GM23338 (cell line): ENCODE results near the gene HRC. TPM values are rescaled to one million over a fixed set of nuclear protein-coding genes. Genes with fewer than 3 reads are reported as not detected.

Experiments
- ATAC-seq: fragments of 200-7000 bp; cut with Tn5 transposase; 3 replicates; pipeline ENCODE4 v1.9.1; 2020
- DNase-seq: peaks from one replicate; pipeline ENCODE4 v3.0.0-alpha.2; 2015; ENCODE audit warnings: low spot score
- H2AFZ ChIP-seq: fragments of 200-600 bp; sonication (generic); 2 replicates; pipeline ENCODE4 v1.8.0; 2016; ENCODE audit warnings: antibody characterized with exemption, mild to moderate bottlenecking, moderate library complexity
- H3F3A ChIP-seq: fragments of 200-600 bp; sonication (generic); replicated peaks from 2 replicates; pipeline ENCODE4 v1.8.0; 2017; ENCODE audit warnings: antibody characterized with exemption, mixed run types, low read depth
- H3K27ac ChIP-seq: fragments of 200-600 bp; sonication (generic); 2 replicates; pipeline ENCODE4 v1.6.1; 2016; ENCODE audit warnings: low read depth
- H3K27me3 ChIP-seq: fragments of 200-600 bp; sonication (generic); 2 replicates; pipeline ENCODE4 v1.8.0; 2016; ENCODE audit warnings: mild to moderate bottlenecking, mixed run types, moderate library complexity; ENCODE audit not compliant: insufficient read depth
- H3K36me3 ChIP-seq: fragments of 200-600 bp; sonication (generic); 2 replicates; pipeline ENCODE4 v1.8.0; 2016; ENCODE audit warnings: mild to moderate bottlenecking; ENCODE audit not compliant: insufficient read depth
- H3K4me1 ChIP-seq: fragments of 200-600 bp; sonication (generic); 2 replicates; pipeline ENCODE4 v1.8.0; 2016; ENCODE audit warnings: mild to moderate bottlenecking, moderate library complexity; ENCODE audit not compliant: insufficient read depth
- H3K4me2 ChIP-seq: fragments of 200-600 bp; sonication (generic); 2 replicates; pipeline ENCODE4 v1.7.1; 2017; ENCODE audit warnings: mixed run types
- H3K4me3 ChIP-seq: fragments of 200-600 bp; sonication (generic); 2 replicates; pipeline ENCODE4 v1.6.1; 2016; ENCODE audit warnings: mixed run types
- H3K79me2 ChIP-seq: fragments of 200-600 bp; sonication (generic); replicated peaks from 2 replicates; pipeline ENCODE4 v1.8.0; 2017; ENCODE audit warnings: mild to moderate bottlenecking; ENCODE audit not compliant: insufficient read depth
- H3K9me2 ChIP-seq: fragments of 200-600 bp; sonication (generic); 2 replicates; pipeline ENCODE4 v1.8.0; 2017; ENCODE audit not compliant: insufficient read depth
- H4K20me1 ChIP-seq: fragments of 200-600 bp; sonication (generic); replicated peaks from 2 replicates; pipeline ENCODE4 v1.8.0; 2017; ENCODE audit warnings: mild to moderate bottlenecking; ENCODE audit not compliant: insufficient read depth
- H3K27ac Mint-ChIP-seq: 2 replicates; pipeline ENCODE4 v1.8.0; 2020; ENCODE audit warnings: inconsistent platforms, mild to moderate bottlenecking, moderate library complexity, mixed read lengths
- H3K27me3 Mint-ChIP-seq: 3 replicates; pipeline ENCODE4 v1.8.0; 2022; ENCODE audit warnings: low read depth, mild to moderate bottlenecking, moderate library complexity, mixed read lengths, inconsistent platforms; ENCODE audit not compliant: insufficient read depth, poor library complexity
- H3K36me3 Mint-ChIP-seq: 3 replicates; pipeline ENCODE4 v1.8.0; 2021; ENCODE audit warnings: low read depth, mild to moderate bottlenecking, inconsistent platforms, moderate library complexity, mixed read lengths
- H3K4me1 Mint-ChIP-seq: 3 replicates; pipeline ENCODE4 v1.8.0; 2020; ENCODE audit warnings: mild to moderate bottlenecking, inconsistent platforms, mixed read lengths
- H3K4me3 Mint-ChIP-seq: 3 replicates; pipeline ENCODE4 v1.8.0; 2021; ENCODE audit warnings: moderate library complexity, mild to moderate bottlenecking, inconsistent platforms, mixed read lengths
- H3K9me3 Mint-ChIP-seq: 3 replicates; pipeline ENCODE4 v1.8.0; 2020; ENCODE audit warnings: moderate library complexity, mild to moderate bottlenecking, inconsistent platforms, mixed read lengths
- EZH2 ChIP-seq: fragments of 200-600 bp; sonication (generic); IDR thresholded peaks from one replicate; pipeline ENCODE4 v1.8.0; 2017; ENCODE audit warnings: antibody characterized with exemption, mild to moderate bottlenecking, low read depth; ENCODE audit not compliant: unreplicated experiment
- EZH2phosphoT487 ChIP-seq: fragments of 200-600 bp; sonication (generic); IDR thresholded peaks from one replicate; pipeline ENCODE4 v1.8.1; 2018; ENCODE audit warnings: antibody characterized with exemption; ENCODE audit not compliant: unreplicated experiment
- REST ChIP-seq: IDR thresholded peaks from one replicate; pipeline ENCODE4 v1.6.1; 2018; ENCODE audit warnings: antibody characterized with exemption; ENCODE audit not compliant: unreplicated experiment
- polyA plus RNA-seq: library from polyadenylated mRNA; unstranded; fragments of >200 nt; fragmentation: Nextera tagmentation; extraction: Ambion mirVana; gene quantifications from 2 replicates; pipeline ENCODE4 v1.2.1, GENCODE V29; 2016
- total RNA-seq: library from RNA; depleted of rRNA; stranded (reverse); fragments of >200 nt; shearing (Covaris generic); gene quantifications from 2 replicates; pipeline ENCODE4 v1.2.3, GENCODE V29; 2014
- TF ChIP-seq, protein P1 (sequence below), 2 experiments: fragments of 200-600 bp in 1 of 2; sonication (generic) in 1 of 2; conservative IDR thresholded peaks; 2 replicates each; pipeline versions ENCODE4 v1.5.1 to v1.6.1; 2016 to 2017; ENCODE audit warnings: antibody characterized with exemption in 2 of 2, low read depth in 2 of 2, mild to moderate bottlenecking in 2 of 2, moderate library complexity in 1 of 2
- TF ChIP-seq, protein P2 (sequence below): IDR thresholded peaks from 2 replicates; pipeline ENCODE4 v1.6.1; 2016; ENCODE audit warnings: antibody characterized with exemption

The HRC gene
- total and polyA plus RNA-seq, 2 experiments from 2014 or later, result 1.4 to 2.0 TPM

- TF ChIP-seq, protein P1, sequence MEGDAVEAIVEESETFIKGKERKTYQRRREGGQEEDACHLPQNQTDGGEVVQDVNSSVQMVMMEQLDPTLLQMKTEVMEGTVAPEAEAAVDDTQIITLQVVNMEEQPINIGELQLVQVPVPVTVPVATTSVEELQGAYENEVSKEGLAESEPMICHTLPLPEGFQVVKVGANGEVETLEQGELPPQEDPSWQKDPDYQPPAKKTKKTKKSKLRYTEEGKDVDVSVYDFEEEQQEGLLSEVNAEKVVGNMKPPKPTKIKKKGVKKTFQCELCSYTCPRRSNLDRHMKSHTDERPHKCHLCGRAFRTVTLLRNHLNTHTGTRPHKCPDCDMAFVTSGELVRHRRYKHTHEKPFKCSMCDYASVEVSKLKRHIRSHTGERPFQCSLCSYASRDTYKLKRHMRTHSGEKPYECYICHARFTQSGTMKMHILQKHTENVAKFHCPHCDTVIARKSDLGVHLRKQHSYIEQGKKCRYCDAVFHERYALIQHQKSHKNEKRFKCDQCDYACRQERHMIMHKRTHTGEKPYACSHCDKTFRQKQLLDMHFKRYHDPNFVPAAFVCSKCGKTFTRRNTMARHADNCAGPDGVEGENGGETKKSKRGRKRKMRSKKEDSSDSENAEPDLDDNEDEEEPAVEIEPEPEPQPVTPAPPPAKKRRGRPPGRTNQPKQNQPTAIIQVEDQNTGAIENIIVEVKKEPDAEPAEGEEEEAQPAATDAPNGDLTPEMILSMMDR (conservative IDR thresholded peaks at IDR 0.05; ENCODE audit: low read depth in 2 of 2), result no peak
These were observed 687 bp upstream of the HRC start (continued) for GRCh38 chr19:49155820-49156346.

GRCh38 chr19:49154279-49154678, 917 bp downstream of the HRC start:
- Histone ChIP-seq H3K27ac (no peak overlapping the region), H3K27me3 (peaks cover 13% of the 10 kb centered on the region), H2AFZ (no peak overlapping the region), H3K4me2 (no peak overlapping the region), H4K20me1 (no peaks in the 10 kb centered on the region), H3K4me3 (no peak overlapping the region), H3K4me1 (peaks cover 14% of the 10 kb centered on the region), H3F3A (peaks cover 13% of the 10 kb centered on the region), H3K36me3 (no peaks in the 10 kb centered on the region), H3K9me2 (peaks cover 12% of the 10 kb centered on the region), H3K79me2 (no peaks in the 10 kb centered on the region)
- Mint-ChIP-seq H3K4me1 (peaks cover 39% of the 10 kb centered on the region), H3K36me3 (peaks cover 11% of the 10 kb centered on the region; the same call in 2 of the 3 replicates), H3K9me3 (peaks cover 12% of the 10 kb centered on the region), H3K27me3 (peaks cover 32% of the 10 kb centered on the region), H3K27ac (no peak overlapping the region), H3K4me3 (peak overlapping the region; percentile 16; the same call in 1 of the 3 replicates)
- ATAC-seq (no peak), DNase-seq (no peak)
- TF ChIP-seq, protein P2, sequence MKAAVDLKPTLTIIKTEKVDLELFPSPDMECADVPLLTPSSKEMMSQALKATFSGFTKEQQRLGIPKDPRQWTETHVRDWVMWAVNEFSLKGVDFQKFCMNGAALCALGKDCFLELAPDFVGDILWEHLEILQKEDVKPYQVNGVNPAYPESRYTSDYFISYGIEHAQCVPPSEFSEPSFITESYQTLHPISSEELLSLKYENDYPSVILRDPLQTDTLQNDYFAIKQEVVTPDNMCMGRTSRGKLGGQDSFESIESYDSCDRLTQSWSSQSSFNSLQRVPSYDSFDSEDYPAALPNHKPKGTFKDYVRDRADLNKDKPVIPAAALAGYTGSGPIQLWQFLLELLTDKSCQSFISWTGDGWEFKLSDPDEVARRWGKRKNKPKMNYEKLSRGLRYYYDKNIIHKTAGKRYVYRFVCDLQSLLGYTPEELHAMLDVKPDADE, result no peak

- no peak overlapping the region for H3K4me2 ChIP-seq
- peaks cover 8% of the 10 kb centered on the region for H3K27me3 ChIP-seq
- Mint-ChIP-seq H3K9me3 (peaks cover 13% of the 10 kb centered on the region), H3K36me3 (peaks cover 9% of the 10 kb centered on the region; the same call in 2 of the 3 replicates), H3K27me3 (peaks cover 29% of the 10 kb centered on the region), H3K4me1 (peaks cover 38% of the 10 kb centered on the region), H3K27ac (no peak overlapping the region), H3K4me3 (peak overlapping the region; percentile 3; the same call in 1 of the 3 replicates)
- no peaks in the 10 kb centered on the region for H3K79me2 ChIP-seq
- no peak overlapping the region for H3K27ac ChIP-seq
- H3K9me2 ChIP-seq, result peaks cover 12% of the 10 kb centered on the region
- no peak overlapping the region for H3K4me3 ChIP-seq
- ATAC-seq (no peak), DNase-seq (no peak)
- H3F3A ChIP-seq, result peaks cover 17% of the 10 kb centered on the region
- H3K4me1 ChIP-seq, result peaks cover 18% of the 10 kb centered on the region
- TF ChIP-seq EZH2, result no peak
- TF ChIP-seq REST, result no peak
- no peak for TF ChIP-seq EZH2phosphoT487
- no peaks in the 10 kb centered on the region for H3K36me3 ChIP-seq
- no peak overlapping the region for H2AFZ ChIP-seq
- no peaks in the 10 kb centered on the region for H4K20me1 ChIP-seq
These were observed 1.9 kb downstream of the HRC start for GRCh38 chr19:49153167-49153809.
